ENCODE results near the gene TRIM10.

DNA sequence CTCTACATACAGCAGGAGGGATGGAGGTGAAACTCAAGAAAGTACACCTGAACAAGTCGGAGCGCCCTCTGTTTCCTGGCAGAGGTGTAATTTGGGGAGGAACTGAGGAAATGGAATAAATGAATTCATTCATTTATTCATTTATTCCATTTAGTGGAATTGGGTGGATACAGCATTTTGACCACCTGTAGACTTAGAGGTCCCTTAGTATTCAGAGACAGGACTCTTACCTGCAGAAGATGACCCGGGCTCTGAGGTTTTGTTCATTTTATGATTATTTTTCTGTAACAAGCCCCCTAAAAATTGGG lies 57.2 kb downstream of the TRIM10 start:
- TF ChIP-seq TAF1 (IDR thresholded peaks at IDR 0.05; ENCODE audit: low read depth) (no peak), EP300 (IDR thresholded peaks at IDR 0.05; ENCODE audit: borderline replicate concordance) (no peak), TCF12 (IDR thresholded peaks at IDR 0.05; ENCODE audit: low read depth) (no peak), MAX (IDR thresholded peaks at IDR 0.05) (no peak), RAD21 (IDR thresholded peaks at IDR 0.05; ENCODE audit: low read depth) (no peak), TEAD4 (IDR thresholded peaks at IDR 0.05) (no peak), EGR1 (IDR thresholded peaks at IDR 0.05) (no peak), USF1 (IDR thresholded peaks at IDR 0.05) (no peak), CEBPB (IDR thresholded peaks at IDR 0.05) (no peak), YY1 (IDR thresholded peaks at IDR 0.05; ENCODE audit: low read depth) (no peak), FOXM1 (IDR thresholded peaks at IDR 0.05; ENCODE audit: borderline replicate concordance, low read depth) (no peak), CREB1 (IDR thresholded peaks at IDR 0.05; ENCODE audit: low read depth) (no peak), ZBTB7A (IDR thresholded peaks at IDR 0.05; ENCODE audit: low read depth) (no peak)
- TF ChIP-seq, protein P1, sequence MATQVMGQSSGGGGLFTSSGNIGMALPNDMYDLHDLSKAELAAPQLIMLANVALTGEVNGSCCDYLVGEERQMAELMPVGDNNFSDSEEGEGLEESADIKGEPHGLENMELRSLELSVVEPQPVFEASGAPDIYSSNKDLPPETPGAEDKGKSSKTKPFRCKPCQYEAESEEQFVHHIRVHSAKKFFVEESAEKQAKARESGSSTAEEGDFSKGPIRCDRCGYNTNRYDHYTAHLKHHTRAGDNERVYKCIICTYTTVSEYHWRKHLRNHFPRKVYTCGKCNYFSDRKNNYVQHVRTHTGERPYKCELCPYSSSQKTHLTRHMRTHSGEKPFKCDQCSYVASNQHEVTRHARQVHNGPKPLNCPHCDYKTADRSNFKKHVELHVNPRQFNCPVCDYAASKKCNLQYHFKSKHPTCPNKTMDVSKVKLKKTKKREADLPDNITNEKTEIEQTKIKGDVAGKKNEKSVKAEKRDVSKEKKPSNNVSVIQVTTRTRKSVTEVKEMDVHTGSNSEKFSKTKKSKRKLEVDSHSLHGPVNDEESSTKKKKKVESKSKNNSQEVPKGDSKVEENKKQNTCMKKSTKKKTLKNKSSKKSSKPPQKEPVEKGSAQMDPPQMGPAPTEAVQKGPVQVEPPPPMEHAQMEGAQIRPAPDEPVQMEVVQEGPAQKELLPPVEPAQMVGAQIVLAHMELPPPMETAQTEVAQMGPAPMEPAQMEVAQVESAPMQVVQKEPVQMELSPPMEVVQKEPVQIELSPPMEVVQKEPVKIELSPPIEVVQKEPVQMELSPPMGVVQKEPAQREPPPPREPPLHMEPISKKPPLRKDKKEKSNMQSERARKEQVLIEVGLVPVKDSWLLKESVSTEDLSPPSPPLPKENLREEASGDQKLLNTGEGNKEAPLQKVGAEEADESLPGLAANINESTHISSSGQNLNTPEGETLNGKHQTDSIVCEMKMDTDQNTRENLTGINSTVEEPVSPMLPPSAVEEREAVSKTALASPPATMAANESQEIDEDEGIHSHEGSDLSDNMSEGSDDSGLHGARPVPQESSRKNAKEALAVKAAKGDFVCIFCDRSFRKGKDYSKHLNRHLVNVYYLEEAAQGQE (IDR thresholded peaks at IDR 0.05; ENCODE audit: low read depth): no peak

Data from Ishikawa (cell line).